Suppressor macrophage (primary cell): Measurements from ENCODE around the gene MDN1.
"Not testable (repeated sequence)": the region's sequence is repeated elsewhere in the genome, so short reads cannot be mapped to it uniquely, and the experiment has no call there.

Source experiments
- DNase-seq, 4 experiments: peaks; one replicate each; pipeline ENCODE4 v3.0.0-alpha.2; 2020 to 2022
- total RNA-seq, 17 experiments: gene quantifications; one replicate each; lab custom pipeline; 2026; ENCODE audit warnings: mixed read lengths in 6 of 17, inconsistent platforms in 3 of 17; lab: John Stamatoyannopoulos, UW

MDN1 gene
- total RNA-seq = 39.8 to 149 (median 116) reads per million in 17 experiments

GRCh38 chr6:89819336-89820130 is at the start of gene MDN1:
Gene MDN1 (minus strand): TSS chr6:89819794. CDS start chr6:89819607, 187 bp downstream.
- peak; percentile 97 to 98 (median 98) for DNase-seq

- DNase-seq = no peak
Observed at GRCh38 chr6:89866024-89866678, 46.6 kb upstream of the MDN1 start.

GRCh38 chr6:89862698-89863097 is 43.1 kb upstream of the MDN1 start:
- no peak for DNase-seq

GRCh38 chr6:89862273-89862672 is 42.7 kb upstream of the MDN1 start:
- no peak for DNase-seq

- DNase-seq = peak in 1 of 4 experiments; percentile 1
Observed at GRCh38 chr6:89859744-89860143, 40.1 kb upstream of the MDN1 start.

- DNase-seq = peak; percentile 15 to 66 (median 48)
Observed at GRCh38 chr6:89858041-89858440, 38.4 kb upstream of the MDN1 start.

- no peak for DNase-seq
Observed at GRCh38 chr6:89853068-89853467, 33.5 kb upstream of the MDN1 start.

- DNase-seq = not testable (repeated sequence)
Observed at GRCh38 chr6:89847513-89847912, 27.9 kb upstream of the MDN1 start.

GRCh38 chr6:89843070-89843469 is 23.5 kb upstream of the MDN1 start:
- no peak for DNase-seq

GRCh38 chr6:89842228-89842627 is 22.6 kb upstream of the MDN1 start:
- no peak for DNase-seq

- DNase-seq = peak; percentile 43 to 68 (median 58)
Observed at GRCh38 chr6:89840538-89840937, 20.9 kb upstream of the MDN1 start.

- DNase-seq = peak; percentile 39 to 68 (median 61)
Observed at GRCh38 chr6:89836639-89837222, 17.1 kb upstream of the MDN1 start.

- no peak for DNase-seq
Observed at GRCh38 chr6:89834884-89835792, 15.5 kb upstream of the MDN1 start.

GRCh38 chr6:89830170-89830809 is 10.7 kb upstream of the MDN1 start:
- DNase-seq = no peak

- DNase-seq = peak; percentile 96 to 99 (median 98)
Observed at GRCh38 chr6:89829472-89830169, 10.0 kb upstream of the MDN1 start, which contains the start of gene CASP8AP2. Gene CASP8AP2 (plus strand): TSS chr6:89829880.

GRCh38 chr6:89828988-89829471 is 9.4 kb upstream of the MDN1 start:
- DNase-seq = peak; percentile 2 to 34 (median 32)

- DNase-seq = not testable (repeated sequence)
Observed at GRCh38 chr6:89828475-89828987, 8.9 kb upstream of the MDN1 start.

GRCh38 chr6:89826029-89826528 is 6.5 kb upstream of the MDN1 start:
- DNase-seq = no peak

- peak; percentile 24 to 51 (median 45) for DNase-seq
Observed at GRCh38 chr6:89818977-89819335, 638 bp downstream of the MDN1 start.

GRCh38 chr6:89817481-89817880 is 2.1 kb downstream of the MDN1 start:
- no peak for DNase-seq
